Uterine smooth muscle cell (primary cell): ENCODE data around the gene LILRA1. TPM values are rescaled to one million over a fixed set of nuclear protein-coding genes. Genes with fewer than 3 reads are reported as not detected.

Experiments
- total RNA-seq: library from RNA; depleted of rRNA; stranded (reverse); fragments of >200 nt; gene quantifications from 2 replicates; pipeline ENCODE4 v1.2.3, GENCODE V29; 2014

Gene LILRA1
- not detected in 2 replicates for total RNA-seq

DNA sequence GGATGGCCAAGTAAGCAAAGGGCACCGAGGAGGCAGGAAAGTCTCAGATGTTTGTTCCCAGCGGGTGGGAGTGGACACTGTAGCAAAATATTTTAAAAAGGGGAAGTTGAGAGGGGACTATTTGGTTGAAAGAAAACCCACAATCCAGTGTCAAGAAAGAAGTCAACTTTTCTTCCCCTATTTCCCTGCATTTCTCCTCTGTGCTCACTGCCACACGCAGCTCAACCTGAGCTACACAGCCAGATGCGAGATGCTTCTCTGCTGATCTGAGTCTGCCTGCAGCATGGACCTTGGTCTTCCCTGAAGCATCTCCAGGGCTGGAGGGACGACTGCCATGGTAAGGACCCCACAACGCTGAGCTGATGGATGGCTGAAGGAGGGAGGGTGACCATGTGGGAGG lies at the start of gene LILRA1:
Gene LILRA1, plus strand, starts transcription at position 188 of the 400 bp plus-strand sequence. CDS start 613 bp downstream, outside the sequence.

DNA sequence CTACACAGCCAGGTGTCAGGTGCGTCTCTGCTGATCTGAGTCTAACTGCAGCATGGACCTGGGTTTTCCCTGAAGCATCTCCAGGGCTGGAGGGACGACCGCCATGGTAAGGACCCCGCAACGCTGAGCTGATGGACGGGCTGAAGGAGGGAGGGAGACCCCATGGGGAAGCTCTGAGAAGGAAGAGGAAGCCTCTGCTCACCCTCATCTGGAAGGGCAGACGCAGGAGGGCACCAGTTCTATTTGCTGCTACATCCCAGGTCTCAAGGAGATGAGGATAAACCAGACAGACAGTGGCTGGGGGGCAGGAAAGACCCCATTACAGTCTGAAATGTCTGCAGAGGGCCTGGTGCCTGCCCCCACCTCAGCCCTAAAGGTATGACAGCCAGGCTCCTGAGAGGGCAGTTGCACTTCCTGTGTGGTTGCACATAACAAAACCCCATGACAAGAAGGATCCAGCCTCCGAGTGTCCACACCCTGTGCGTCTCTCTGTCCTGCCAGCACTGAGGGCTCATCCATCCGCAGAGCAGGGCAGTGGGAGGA lies 20.0 kb upstream of the LILRA1 start, which contains the start of gene LILRA2:
Gene LILRA2, plus strand, starts transcription at position 461 of the 543 bp plus-strand sequence. CDS start 89 bp downstream, outside the sequence.

DNA sequence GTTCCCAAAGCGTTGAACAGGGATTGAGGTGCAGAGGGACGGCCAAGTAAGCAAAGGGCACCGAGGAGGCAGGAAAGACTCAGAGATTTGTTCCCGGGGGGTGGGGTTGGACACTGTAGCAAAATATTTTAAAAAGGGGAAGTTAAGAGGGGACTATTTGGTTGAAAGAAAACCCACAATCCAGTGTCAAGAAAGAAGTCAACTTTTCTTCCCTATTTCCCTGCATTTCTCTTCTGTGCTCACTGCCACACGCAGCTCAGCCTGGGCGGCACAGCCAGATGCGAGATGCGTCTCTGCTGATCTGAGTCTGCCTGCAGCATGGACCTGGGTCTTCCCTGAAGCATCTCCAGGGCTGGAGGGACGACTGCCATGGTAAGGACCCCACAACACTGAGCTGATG lies 36.8 kb downstream of the LILRA1 start, which contains the start of gene LILRB1:
Gene LILRB1, plus strand, starts transcription at position 223 of the 400 bp plus-strand sequence. CDS start 590 bp downstream, outside the sequence.

Other genes starting within 250 kb of the LILRA1 start
- not detected in 2 replicates for gene LAIR1, start 228.7 kb upstream of the LILRA1 start, total RNA-seq
- gene TTYH1, start 178.2 kb upstream of the LILRA1 start, total RNA-seq: not detected in 2 replicates
- 38.1 and 46.1 TPM in 2 replicates for gene LENG8, start 144.4 kb upstream of the LILRA1 start, total RNA-seq
- 8.2 and 13.2 TPM in 2 replicates for gene LENG9, start 129.9 kb upstream of the LILRA1 start, total RNA-seq
- 3.8 and 15.2 TPM in 2 replicates for gene CDC42EP5, start 120.3 kb upstream of the LILRA1 start, total RNA-seq
- not detected in 2 replicates for gene LAIR2, start 90.8 kb upstream of the LILRA1 start, total RNA-seq
- gene LILRA2, start 19.8 kb upstream of the LILRA1 start, total RNA-seq: not detected in 2 replicates
- gene LILRB1, start 36.9 kb downstream of the LILRA1 start, total RNA-seq: not detected in 2 replicates
- not detected in 2 replicates for gene LILRB4, start 69.4 kb downstream of the LILRA1 start, total RNA-seq
- not detected in 2 replicates for gene KIR3DL3, start 130.8 kb downstream of the LILRA1 start, total RNA-seq
- not detected in 2 replicates for gene KIR2DL3, start 144.9 kb downstream of the LILRA1 start, total RNA-seq
- gene KIR2DL1, start 176.2 kb downstream of the LILRA1 start, total RNA-seq: not detected in 2 replicates
- not detected in 2 replicates for gene KIR2DL4, start 210.0 kb downstream of the LILRA1 start, total RNA-seq
- gene KIR3DL1, start 222.8 kb downstream of the LILRA1 start, total RNA-seq: not detected in 2 replicates
- gene KIR2DS4, start 239.0 kb downstream of the LILRA1 start, total RNA-seq: not detected in 2 replicates